Sigmoid colon (tissue), 7 donors: ENCODE data around the gene NUFIP2. TPM values are rescaled to one million over a fixed set of nuclear protein-coding genes. Genes with fewer than 3 reads are reported as not detected.

ENCODE experiments used
- DNase-seq: peaks from one replicate; pipeline ENCODE4 v3.0.0-alpha.2; 2019
- H3K27ac ChIP-seq, 4 donors: fragments of 200-600 bp; sonication (generic); one replicate each; pipeline ENCODE4 v1.5.1; 2016 to 2019; ENCODE audit warnings: mild to moderate bottlenecking in 1 of 4
- H3K27me3 ChIP-seq, 3 donors: fragments of 200-600 bp; sonication (generic); one replicate each; pipeline ENCODE4 v1.5.1; 2019; ENCODE audit warnings: mild to moderate bottlenecking in 1 of 3
- H3K36me3 ChIP-seq, 4 donors: fragments of 200-600 bp; sonication (generic); one replicate each; pipeline ENCODE4 v1.5.1; 2016 to 2019
- H3K4me1 ChIP-seq, 4 donors: fragments of 200-600 bp; sonication (generic); one replicate each; pipeline ENCODE4 v1.5.1; 2017 to 2019
- H3K4me3 ChIP-seq, 4 donors: fragments of 200-600 bp; sonication (generic); one replicate each; pipeline ENCODE4 v1.5.1; 2017 to 2019; ENCODE audit warnings: mild to moderate bottlenecking in 2 of 4, moderate library complexity in 1 of 4
- H3K9me3 ChIP-seq, 4 donors: fragments of 200-600 bp in 3 of 4; sonication (generic) in 3 of 4; one replicate each; pipeline versions ENCODE4 v1.5.1 to v1.6.1; 2013 to 2019
- EP300 ChIP-seq, 4 donors: sonication (generic); formaldehyde crosslinking; IDR thresholded peaks; one replicate each; pipeline ENCODE4 v1.6.1; 2017; ENCODE audit warnings: antibody characterized with exemption in 4 of 4
- POLR2A ChIP-seq, 2 donors: fragments of 450-650 bp; IDR thresholded peaks; one replicate each; pipeline ENCODE4 v1.6.1; 2016; ENCODE audit warnings: antibody characterized with exemption in 2 of 2, mild to moderate bottlenecking in 2 of 2, moderate library complexity in 2 of 2
- POLR2AphosphoS5 ChIP-seq, 4 donors: sonication (generic); formaldehyde crosslinking; IDR thresholded peaks; one replicate each; pipeline ENCODE4 v1.6.1; 2017; ENCODE audit warnings: antibody characterized with exemption in 4 of 4
- WGBS, 2 donors: extraction: QIAGEN DNeasy Blood & Tissue Kit; methylation state at CpG; one replicate each; pipeline ENCODE4 v1.1.7; 2013; 5-methylcytosine and 5-hydroxymethylcytosine counted together
- intact Hi-C: fragments of 100-400 bp; cut with DNase I; formaldehyde crosslinking; loops from one replicate; pipeline ENCODE4 v1.15.1; 2023
- polyA plus RNA-seq, 3 donors: library from polyadenylated mRNA; stranded (reverse); fragments of 200-250 nt; gene quantifications; one replicate each; pipeline ENCODE4 v1.2.3, GENCODE V29; 2013
- total RNA-seq, 4 donors: library from RNA; depleted of rRNA; stranded (reverse); fragments of >200 nt; gene quantifications; one replicate each; pipeline ENCODE4 v1.1.0, GENCODE V29; 2016
- TF ChIP-seq, protein P1 (sequence below), 4 experiments: fragments of 450-650 bp in 3 of 4; fragments of 200-600 bp in 1 of 4; IDR thresholded peaks; one replicate each; pipeline ENCODE4 v1.5.1; 2016 to 2019; ENCODE audit warnings: antibody characterized with exemption in 4 of 4, mild to moderate bottlenecking in 3 of 4, moderate library complexity in 2 of 4
- donor health status: healthy with polysubstance abuse.
- donor health status: Bipolar disorder and iron deficiency.
- donor health status: healthy.

The NUFIP2 gene
- total and polyA plus RNA-seq, 7 donors, result 6.6 to 30.7 (median 26.5) TPM

GRCh38 chr17:29212094-29212631 is 81.8 kb downstream of the NUFIP2 start:
- intact Hi-C loops, result no loop called here
- DNase-seq, result no peak
- TF ChIP-seq POLR2AphosphoS5 (IDR thresholded peaks at IDR 0.05) (no peak), POLR2A (IDR thresholded peaks at IDR 0.05) (no peak), EP300 (IDR thresholded peaks at IDR 0.05) (no peak)
- TF ChIP-seq, protein P1, sequence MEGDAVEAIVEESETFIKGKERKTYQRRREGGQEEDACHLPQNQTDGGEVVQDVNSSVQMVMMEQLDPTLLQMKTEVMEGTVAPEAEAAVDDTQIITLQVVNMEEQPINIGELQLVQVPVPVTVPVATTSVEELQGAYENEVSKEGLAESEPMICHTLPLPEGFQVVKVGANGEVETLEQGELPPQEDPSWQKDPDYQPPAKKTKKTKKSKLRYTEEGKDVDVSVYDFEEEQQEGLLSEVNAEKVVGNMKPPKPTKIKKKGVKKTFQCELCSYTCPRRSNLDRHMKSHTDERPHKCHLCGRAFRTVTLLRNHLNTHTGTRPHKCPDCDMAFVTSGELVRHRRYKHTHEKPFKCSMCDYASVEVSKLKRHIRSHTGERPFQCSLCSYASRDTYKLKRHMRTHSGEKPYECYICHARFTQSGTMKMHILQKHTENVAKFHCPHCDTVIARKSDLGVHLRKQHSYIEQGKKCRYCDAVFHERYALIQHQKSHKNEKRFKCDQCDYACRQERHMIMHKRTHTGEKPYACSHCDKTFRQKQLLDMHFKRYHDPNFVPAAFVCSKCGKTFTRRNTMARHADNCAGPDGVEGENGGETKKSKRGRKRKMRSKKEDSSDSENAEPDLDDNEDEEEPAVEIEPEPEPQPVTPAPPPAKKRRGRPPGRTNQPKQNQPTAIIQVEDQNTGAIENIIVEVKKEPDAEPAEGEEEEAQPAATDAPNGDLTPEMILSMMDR (IDR thresholded peaks at IDR 0.05), result no peak
- 97 to 100% methylated on average over 1 of the region's 1 CpG for WGBS, 2 donors
- no peaks in the 10 kb centered on the region for H3K36me3 ChIP-seq
- no peaks in the 10 kb centered on the region for H3K9me3 ChIP-seq
- H3K4me3 ChIP-seq, result no peak overlapping the region
- no peaks in the 10 kb centered on the region for H3K4me1 ChIP-seq
- no peaks in the 10 kb centered on the region for H3K27me3 ChIP-seq
- no peak overlapping the region for H3K27ac ChIP-seq

GRCh38 chr17:29210879-29211278 is 83.1 kb downstream of the NUFIP2 start:
- no peaks in the 10 kb centered on the region for H3K36me3 ChIP-seq
- intact Hi-C loops, result no loop called here
- TF ChIP-seq POLR2AphosphoS5 (IDR thresholded peaks at IDR 0.05), result no peak
- no peak for TF ChIP-seq POLR2A (IDR thresholded peaks at IDR 0.05)
- TF ChIP-seq, protein P1 (IDR thresholded peaks at IDR 0.05), result no peak
- no peak for TF ChIP-seq EP300 (IDR thresholded peaks at IDR 0.05)
- H3K9me3 ChIP-seq, result no peaks in the 10 kb centered on the region
- H3K27ac ChIP-seq, result no peak overlapping the region
- no peak overlapping the region for H3K4me3 ChIP-seq
- H3K27me3 ChIP-seq, result no peaks in the 10 kb centered on the region
- H3K4me1 ChIP-seq, result no peaks in the 10 kb centered on the region
- 67 to 78% methylated on average over 2 of the region's 2 CpGs for WGBS, 2 donors
- DNase-seq, result no peak

- Histone ChIP-seq H3K27ac (no peak overlapping the region), H3K4me1 (no peaks in the 10 kb centered on the region), H3K9me3 (no peaks in the 10 kb centered on the region), H3K4me3 (no peak overlapping the region), H3K36me3 (no peaks in the 10 kb centered on the region), H3K27me3 (no peaks in the 10 kb centered on the region)
- TF ChIP-seq, protein P1 (IDR thresholded peaks at IDR 0.05), result no peak
- TF ChIP-seq POLR2A (IDR thresholded peaks at IDR 0.05), result no peak
- no peak for TF ChIP-seq EP300 (IDR thresholded peaks at IDR 0.05)
- no peak for TF ChIP-seq POLR2AphosphoS5 (IDR thresholded peaks at IDR 0.05)
- WGBS, 2 donors, result 88 to 89% methylated on average over 5 of the region's 5 CpGs
- no peak for DNase-seq
- intact Hi-C loops, result no loop called here
These were observed 84.9 kb downstream of the NUFIP2 start for GRCh38 chr17:29209073-29209472.

DNA sequence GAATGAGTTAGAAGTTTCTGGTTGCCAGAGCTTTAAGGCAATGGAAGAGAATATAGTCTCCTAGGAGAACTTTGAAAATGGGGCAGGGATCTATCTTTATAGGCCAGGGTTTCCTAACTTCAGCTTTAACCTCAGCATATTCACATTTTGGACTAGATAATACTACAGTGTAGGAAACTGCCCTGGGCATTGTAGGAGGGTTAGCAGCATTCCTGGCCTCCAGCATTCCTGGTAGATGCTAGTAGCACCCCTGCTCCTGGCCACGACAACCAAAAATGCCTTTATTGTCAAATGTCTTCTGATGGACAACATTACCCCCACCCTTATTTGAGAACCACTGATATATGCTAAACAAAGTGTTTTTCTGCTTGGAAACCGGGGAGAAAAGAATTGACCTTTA is 86.0 kb downstream of the NUFIP2 start:
- Histone ChIP-seq H3K27ac (no peak overlapping the region), H3K27me3 (no peaks in the 10 kb centered on the region), H3K36me3 (no peaks in the 10 kb centered on the region), H3K4me3 (no peak overlapping the region), H3K4me1 (no peaks in the 10 kb centered on the region), H3K9me3 (no peaks in the 10 kb centered on the region)
- intact Hi-C loops, result no loop called here
- WGBS, 2 donors, result 81 to 88% methylated on average over 2 of the region's 2 CpGs
- DNase-seq, result no peak
- TF ChIP-seq, protein P1 (IDR thresholded peaks at IDR 0.05), result no peak

Other genes with a start within 250 kb of the NUFIP2 start
- gene MYO18A, start 113.8 kb downstream of the NUFIP2 start, total RNA-seq, result 10 to 100 TPM; 28.2 to 90.3 (median 53.4) TPM
- gene MYO18A, start 113.8 kb downstream of the NUFIP2 start, polyA plus RNA-seq, result 10 to 100 TPM; 24.0 to 92.6 (median 39.8) TPM
- not detected for gene CRYBA1, start 47.3 kb downstream of the NUFIP2 start, total RNA-seq
- gene CRYBA1, start 47.3 kb downstream of the NUFIP2 start, polyA plus RNA-seq, result not detected
- gene TAOK1, start 96.2 kb upstream of the NUFIP2 start, total RNA-seq, result 10 to 100 TPM; 46.3 to 65.4 (median 54.8) TPM
- 10 to 100 TPM in 1 of 3 donors, 1 to 10 TPM in 2; 3.6 to 10.8 (median 4.4) TPM for gene TAOK1, start 96.2 kb upstream of the NUFIP2 start, polyA plus RNA-seq